CD14-positive monocyte (primary cell): Measurements from ENCODE around the gene IGSF9. TPM values are rescaled to one million over a fixed set of nuclear protein-coding genes. Genes with fewer than 3 reads are reported as not detected.
A peak's percentile ranks its signal among the peaks of the same experiment; 100 is the strongest.

Experiments
- DNase-seq, 3 donors: peaks; one replicate each; pipeline ENCODE4 v3.0.0-alpha.2; 2011 to 2022
- H2AFZ ChIP-seq: 2 replicates; pipeline ENCODE4 v1.6.0; 2012; ENCODE audit warnings: mild to moderate bottlenecking, low read depth, low read length, inconsistent platforms; ENCODE audit not compliant: insufficient read depth, poor library complexity, severe bottlenecking
- H3K27ac ChIP-seq, 2 donors: 1 replicate in 1 of 2; 2 replicates in 1 of 2; pipeline ENCODE4 v1.5.1; 2012 to 2013; ENCODE audit warnings: low read length in 2 of 2, control low read depth in 1 of 2, inconsistent platforms in 1 of 2, low read depth in 1 of 2, mild to moderate bottlenecking in 1 of 2
- H3K27me3 ChIP-seq, 2 donors: one replicate each; pipeline versions ENCODE4 v1.6.0 to v1.6.1; 2011 to 2013; ENCODE audit warnings: low read length in 2 of 2; ENCODE audit not compliant: control insufficient read depth in 2 of 2, insufficient read depth in 2 of 2
- H3K36me3 ChIP-seq, 2 donors: replicated peaks in 1 of 2; 1 replicate in 1 of 2; 2 replicates in 1 of 2; pipeline versions ENCODE4 v1.5.1 to v1.6.1; 2012 to 2013; ENCODE audit warnings: low read length in 2 of 2, control low read depth in 1 of 2, inconsistent platforms in 1 of 2, mild to moderate bottlenecking in 1 of 2; ENCODE audit not compliant: insufficient read depth in 2 of 2, control insufficient read depth in 1 of 2
- H3K4me1 ChIP-seq, 2 donors: 1 replicate in 1 of 2; 2 replicates in 1 of 2; pipeline versions ENCODE4 v1.5.1 to v1.6.1; 2012 to 2013; ENCODE audit warnings: low read length in 2 of 2, control low read depth in 1 of 2, inconsistent platforms in 1 of 2, mild to moderate bottlenecking in 1 of 2, moderate library complexity in 1 of 2; ENCODE audit not compliant: insufficient read depth in 2 of 2, control insufficient read depth in 1 of 2
- H3K4me2 ChIP-seq: replicated peaks from 2 replicates; pipeline ENCODE3; 2012; ENCODE audit warnings: low read length, moderate library complexity, mild to moderate bottlenecking; ENCODE audit not compliant: poor library complexity, severe bottlenecking; ENCODE audit errors: extremely low read depth
- H3K4me3 ChIP-seq, 3 experiments: fragments of 200-600 bp in 1 of 3; sonication (generic) in 1 of 3; replicated peaks in 1 of 3; 1 replicate in 2 of 3; 2 replicates in 1 of 3; pipeline ENCODE4 v1.5.1; 2011 to 2013; ENCODE audit warnings: low read length in 3 of 3, mild to moderate bottlenecking in 3 of 3, control low read depth in 2 of 3, low read depth in 2 of 3, inconsistent platforms in 1 of 3, moderate library complexity in 1 of 3
- H3K79me2 ChIP-seq: 2 replicates; pipeline ENCODE4 v1.6.0; 2012; ENCODE audit warnings: mild to moderate bottlenecking, control low read depth, inconsistent platforms, low read length, moderate library complexity; ENCODE audit not compliant: insufficient read depth
- H3K9ac ChIP-seq: 2 replicates; pipeline ENCODE4 v1.6.0; 2017; ENCODE audit warnings: low read length, mild to moderate bottlenecking; ENCODE audit not compliant: insufficient read depth, poor library complexity, severe bottlenecking
- H3K9me3 ChIP-seq, 2 donors: replicated peaks in 1 of 2; 1 replicate in 1 of 2; 2 replicates in 1 of 2; pipeline versions ENCODE4 v1.5.1 to v1.6.1; 2012 to 2013; ENCODE audit warnings: low read length in 2 of 2, control low read depth in 1 of 2; ENCODE audit not compliant: control insufficient read depth in 1 of 2, insufficient read depth in 1 of 2
- H4K20me1 ChIP-seq: 2 replicates; pipeline ENCODE4 v1.6.0; 2012; ENCODE audit warnings: mild to moderate bottlenecking, low read length, control low read depth, moderate library complexity; ENCODE audit not compliant: insufficient read depth
- H3K27ac Mint-ChIP-seq, 7 donors: one replicate each; pipeline ENCODE4 v1.8.0; 2020; ENCODE audit warnings: mild to moderate bottlenecking in 7 of 7, mixed read lengths in 7 of 7, moderate library complexity in 6 of 7, inconsistent platforms in 2 of 7
- H3K27me3 Mint-ChIP-seq, 3 donors: one replicate each; pipeline ENCODE4 v1.8.0; 2021 to 2022; ENCODE audit warnings: low read depth in 3 of 3, mild to moderate bottlenecking in 3 of 3, mixed read lengths in 3 of 3, moderate library complexity in 3 of 3, inconsistent platforms in 1 of 3
- H3K36me3 Mint-ChIP-seq, 2 donors: one replicate each; pipeline ENCODE4 v1.8.0; 2020; ENCODE audit warnings: mixed read lengths in 2 of 2, inconsistent platforms in 1 of 2, mild to moderate bottlenecking in 1 of 2
- H3K4me1 Mint-ChIP-seq: one replicate; pipeline ENCODE4 v1.8.0; 2020; ENCODE audit warnings: mild to moderate bottlenecking, mixed read lengths
- H3K4me3 Mint-ChIP-seq, 2 donors: one replicate each; pipeline ENCODE4 v1.8.0; 2020; ENCODE audit warnings: mild to moderate bottlenecking in 2 of 2, mixed read lengths in 2 of 2, moderate library complexity in 1 of 2
- H3K9me3 Mint-ChIP-seq, 7 donors: one replicate each; pipeline ENCODE4 v1.8.0; 2020 to 2022; ENCODE audit warnings: mixed read lengths in 7 of 7, mild to moderate bottlenecking in 6 of 7, moderate library complexity in 6 of 7, inconsistent platforms in 2 of 7
- WGBS: methylation state at CpG from one replicate; pipeline ENCODE4 v1.1.5; 2013; ENCODE audit warnings: missing lambda C conversion rate; ENCODE audit not compliant: insufficient coverage; 5-methylcytosine and 5-hydroxymethylcytosine counted together
- intact Hi-C, 2 donors: fragments of 100-400 bp; cut with micrococcal nuclease; formaldehyde crosslinking; loops; one replicate each; pipeline versions ENCODE4 v1.15.0 to v1.15.1; 2023
- polyA plus RNA-seq, 3 donors: library from polyadenylated mRNA; depleted of rRNA in 1 of 3; unstranded in 2 of 3; stranded (reverse) in 1 of 3; fragments of 300-500 nt in 2 of 3; fragments of >200 nt in 1 of 3; fragmentation: Illumina TruSeq in 2 of 3; gene quantifications; 1 replicate in 2 of 3; 2 replicates in 1 of 3; pipeline ENCODE4 v1.2.3, GENCODE V29; 2012 to 2021
- TF ChIP-seq, protein P1 (sequence below): fragments of 200-600 bp; IDR thresholded peaks from one replicate; pipeline ENCODE4 v1.8.0; 2022; ENCODE audit warnings: antibody characterized with exemption, mild to moderate bottlenecking

The IGSF9 gene
- polyA plus RNA-seq, 3 donors = 0.04 TPM; not detected in 2

DNA sequence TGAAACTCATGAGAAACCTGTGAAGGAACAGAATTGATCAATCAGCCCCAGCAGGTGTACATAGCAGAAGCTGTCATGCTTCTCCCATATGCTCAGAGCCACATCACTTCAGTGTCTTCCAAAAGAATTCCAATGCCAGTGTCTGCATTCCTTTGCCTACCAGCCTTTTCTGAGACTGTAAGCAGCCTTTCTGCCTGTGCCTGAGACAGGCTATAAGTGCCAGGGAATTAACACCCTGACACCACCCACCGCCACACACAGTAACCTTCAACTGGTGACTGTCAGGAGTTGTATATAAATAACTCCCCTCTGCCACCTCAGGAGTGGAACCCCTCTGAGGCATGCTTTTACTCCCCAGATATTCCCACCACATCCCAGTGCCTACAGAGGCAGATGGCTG, 46.7 kb upstream of the IGSF9 start:
- no CpG with 5 or more reads among the region's 1 CpG for WGBS
- peaks cover 0 to 6% (median 2%) of the 10 kb centered on the region in 3 donors for H3K27me3 Mint-ChIP-seq
- intact Hi-C loops = no loop called here

DNA sequence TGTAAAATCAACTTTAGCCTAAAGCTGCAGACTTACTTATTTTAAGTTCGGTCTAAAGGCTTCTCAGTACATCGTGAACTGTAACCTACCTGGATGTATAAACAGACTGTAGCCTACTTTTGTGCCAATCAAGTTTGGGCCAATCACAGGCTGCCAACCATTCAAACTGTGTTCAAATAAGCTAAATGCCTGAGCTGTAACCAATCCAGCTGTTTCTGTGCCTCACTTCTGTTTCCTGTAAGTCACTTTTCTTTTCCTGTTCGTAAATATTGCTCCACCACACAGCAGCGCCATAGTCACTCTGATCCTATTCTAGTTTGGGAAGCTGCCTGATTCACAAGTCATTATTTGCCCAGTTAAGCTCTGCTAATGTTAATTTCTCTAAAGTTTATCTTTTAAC, 46.1 kb upstream of the IGSF9 start:
- Histone ChIP-seq H3K27ac (no peak overlapping the region), H3K9me3 (no peaks in the 10 kb centered on the region), H3K36me3 (no peaks in the 10 kb centered on the region), H3K9ac (no peak overlapping the region), H4K20me1 (no peaks in the 10 kb centered on the region), H2AFZ (no peak overlapping the region), H3K79me2 (no peaks in the 10 kb centered on the region), H3K4me3 (no peak overlapping the region), H3K4me2 (peak overlapping the region; percentile 1), H3K27me3 (no peaks in the 10 kb centered on the region), H3K4me1 (peaks cover 9 to 14% of the 10 kb centered on the region in 2 donors)
- Mint-ChIP-seq H3K27ac (peak overlapping the region in 2 of 7 donors; percentile 9 to 44), H3K9me3 (peaks cover 0 to 1% (median 0%) of the 10 kb centered on the region in 7 donors), H3K4me3 (no peak overlapping the region), H3K27me3 (peaks cover 0 to 5% (median 2%) of the 10 kb centered on the region in 3 donors), H3K36me3 (no peaks in the 10 kb centered on the region), H3K4me1 (peaks cover 15% of the 10 kb centered on the region)
- intact Hi-C loops = no loop called here
- TF ChIP-seq, protein P1, sequence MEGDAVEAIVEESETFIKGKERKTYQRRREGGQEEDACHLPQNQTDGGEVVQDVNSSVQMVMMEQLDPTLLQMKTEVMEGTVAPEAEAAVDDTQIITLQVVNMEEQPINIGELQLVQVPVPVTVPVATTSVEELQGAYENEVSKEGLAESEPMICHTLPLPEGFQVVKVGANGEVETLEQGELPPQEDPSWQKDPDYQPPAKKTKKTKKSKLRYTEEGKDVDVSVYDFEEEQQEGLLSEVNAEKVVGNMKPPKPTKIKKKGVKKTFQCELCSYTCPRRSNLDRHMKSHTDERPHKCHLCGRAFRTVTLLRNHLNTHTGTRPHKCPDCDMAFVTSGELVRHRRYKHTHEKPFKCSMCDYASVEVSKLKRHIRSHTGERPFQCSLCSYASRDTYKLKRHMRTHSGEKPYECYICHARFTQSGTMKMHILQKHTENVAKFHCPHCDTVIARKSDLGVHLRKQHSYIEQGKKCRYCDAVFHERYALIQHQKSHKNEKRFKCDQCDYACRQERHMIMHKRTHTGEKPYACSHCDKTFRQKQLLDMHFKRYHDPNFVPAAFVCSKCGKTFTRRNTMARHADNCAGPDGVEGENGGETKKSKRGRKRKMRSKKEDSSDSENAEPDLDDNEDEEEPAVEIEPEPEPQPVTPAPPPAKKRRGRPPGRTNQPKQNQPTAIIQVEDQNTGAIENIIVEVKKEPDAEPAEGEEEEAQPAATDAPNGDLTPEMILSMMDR = no peak
- WGBS = 0% methylated on average over 2 of the region's 4 CpGs
- DNase-seq = peak; percentile 25 to 75 (median 48)

More for the DNA sequence above, 46.7 kb upstream of the IGSF9 start:
- Mint-ChIP-seq H3K4me1 (peaks cover 15% of the 10 kb centered on the region), H3K4me3 (no peak overlapping the region), H3K27ac (peak overlapping the region in 1 of 7 donors; percentile 25), H3K36me3 (no peaks in the 10 kb centered on the region), H3K9me3 (peaks cover 0 to 1% (median 0%) of the 10 kb centered on the region in 7 donors)
- no peaks in the 10 kb centered on the region for H3K27me3 ChIP-seq
- no peak overlapping the region for H3K4me3 ChIP-seq
- no peaks in the 10 kb centered on the region for H3K9me3 ChIP-seq
- no peak overlapping the region for H3K4me2 ChIP-seq
- H3K4me1 ChIP-seq = peaks cover 9 to 14% of the 10 kb centered on the region in 2 donors
- DNase-seq = no peak
- TF ChIP-seq, protein P1 = no peak
- H3K9ac ChIP-seq = no peak overlapping the region
- H2AFZ ChIP-seq = no peak overlapping the region
- H3K27ac ChIP-seq = no peak overlapping the region
- H3K36me3 ChIP-seq = no peaks in the 10 kb centered on the region
- no peaks in the 10 kb centered on the region for H3K79me2 ChIP-seq
- H4K20me1 ChIP-seq = no peaks in the 10 kb centered on the region
